Choroid plexus epithelial cell (primary cell): ENCODE data around the gene FBXL20.

ENCODE experiments used
- DNase-seq: peaks from one replicate; pipeline ENCODE4 v3.0.0-alpha.2; 2010; ENCODE audit warnings: low read depth
- H3K4me3 ChIP-seq: 2 replicates; pipeline ENCODE4 v1.5.1; 2011; ENCODE audit warnings: low read depth, mild to moderate bottlenecking, control low read depth, low read length, moderate library complexity
- CTCF ChIP-seq: conservative IDR thresholded peaks from 2 replicates; pipeline ENCODE4 v1.5.1; 2011; ENCODE audit warnings: low read depth, mild to moderate bottlenecking, control low read depth, inconsistent platforms, low read length, moderate library complexity

FBXL20 gene

GRCh38 chr17:39361064-39361463 lies 40.4 kb downstream of the FBXL20 start:
- DNase-seq, result no peak
- TF ChIP-seq CTCF, result no peak
- no peak overlapping the region for H3K4me3 ChIP-seq

GRCh38 chr17:39360537-39360936 lies 40.9 kb downstream of the FBXL20 start:
- DNase-seq, result no peak
- no peak for TF ChIP-seq CTCF
- H3K4me3 ChIP-seq, result no peak overlapping the region

- DNase-seq, result no peak
- TF ChIP-seq CTCF, result no peak
These were observed 41.4 kb downstream of the FBXL20 start for GRCh38 chr17:39359994-39360393.

GRCh38 chr17:39357986-39358385 lies 43.4 kb downstream of the FBXL20 start:
- H3K4me3 ChIP-seq, result no peak overlapping the region

More at GRCh38 chr17:39359994-39360393, 41.4 kb downstream of the FBXL20 start:
- H3K4me3 ChIP-seq, result no peak overlapping the region

GRCh38 chr17:39357488-39357887 lies 43.9 kb downstream of the FBXL20 start:
- TF ChIP-seq CTCF, result no peak

More at GRCh38 chr17:39357986-39358385, 43.4 kb downstream of the FBXL20 start:
- TF ChIP-seq CTCF, result no peak
- DNase-seq, result no peak

GRCh38 chr17:39352986-39353385 lies 48.4 kb downstream of the FBXL20 start:
- no peak for TF ChIP-seq CTCF
- no peak for DNase-seq
- H3K4me3 ChIP-seq, result no peak overlapping the region

More at GRCh38 chr17:39357488-39357887, 43.9 kb downstream of the FBXL20 start:
- no peak overlapping the region for H3K4me3 ChIP-seq
- DNase-seq, result no peak

- no peak for DNase-seq
- no peak overlapping the region for H3K4me3 ChIP-seq
- no peak for TF ChIP-seq CTCF
These were observed 48.9 kb downstream of the FBXL20 start for GRCh38 chr17:39352511-39352910.
